IgD-negative memory B cell (primary cell): ENCODE data around the gene UGT1A4. TPM values are rescaled to one million over a fixed set of nuclear protein-coding genes. Genes with fewer than 3 reads are reported as not detected.
"Not testable (repeated sequence)": the region's sequence is repeated elsewhere in the genome, so short reads cannot be mapped to it uniquely, and the experiment has no call there.

Source experiments
- H3K27ac Mint-ChIP-seq, 3 donors: one replicate each; pipeline ENCODE4 v1.8.0; 2020 to 2022; ENCODE audit warnings: mild to moderate bottlenecking in 3 of 3, mixed read lengths in 3 of 3, moderate library complexity in 1 of 3
- H3K27me3 Mint-ChIP-seq: one replicate; pipeline ENCODE4 v1.8.0; 2021; ENCODE audit warnings: mixed read lengths
- H3K36me3 Mint-ChIP-seq: one replicate; pipeline ENCODE4 v1.8.0; 2020; ENCODE audit warnings: mild to moderate bottlenecking, mixed read lengths
- H3K4me1 Mint-ChIP-seq, 3 donors: one replicate each; pipeline ENCODE4 v1.8.0; 2020 to 2022; ENCODE audit warnings: mixed read lengths in 3 of 3, mild to moderate bottlenecking in 1 of 3
- H3K4me3 Mint-ChIP-seq, 4 donors: one replicate each; pipeline ENCODE4 v1.8.0; 2020 to 2022; ENCODE audit warnings: mild to moderate bottlenecking in 4 of 4, mixed read lengths in 4 of 4, moderate library complexity in 3 of 4
- H3K9me3 Mint-ChIP-seq, 3 donors: one replicate each; pipeline ENCODE4 v1.8.0; 2020 to 2021; ENCODE audit warnings: mixed read lengths in 3 of 3, mild to moderate bottlenecking in 1 of 3
- polyA plus RNA-seq: library from polyadenylated mRNA; unstranded; fragments of 300-500 nt; fragmentation: Illumina TruSeq; gene quantifications from one replicate; pipeline ENCODE4 v1.2.3, GENCODE V29; 2021

UGT1A4 gene
- polyA plus RNA-seq, 1 donor from 2014 or later = not detected

DNA sequence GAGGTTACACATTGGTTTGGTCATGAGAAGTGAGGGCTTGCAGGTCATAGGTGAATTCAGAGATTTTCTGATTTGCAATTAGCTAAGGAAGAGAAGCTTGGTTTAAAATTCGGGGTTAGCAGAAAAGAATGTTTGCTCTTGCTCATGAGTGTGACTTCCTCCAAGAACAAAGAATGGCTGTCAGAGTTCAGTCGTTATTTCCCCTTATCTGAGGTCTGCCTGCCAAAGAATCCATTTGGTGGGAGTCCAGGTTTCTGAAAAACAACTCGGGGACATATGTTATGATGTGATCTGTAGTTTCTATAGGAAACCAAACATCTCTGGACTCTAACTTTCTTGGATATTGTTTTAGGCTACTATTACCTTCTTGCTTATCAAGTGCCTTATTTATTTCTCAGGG lies 29.0 kb upstream of the UGT1A4 start:
- H3K27ac Mint-ChIP-seq = no peak overlapping the region
- peaks cover 2% of the 10 kb centered on the region for H3K36me3 Mint-ChIP-seq
- H3K4me3 Mint-ChIP-seq = no peak overlapping the region
- H3K4me1 Mint-ChIP-seq = no peaks in the 10 kb centered on the region
- peaks cover 7% of the 10 kb centered on the region for H3K27me3 Mint-ChIP-seq
- no peaks in the 10 kb centered on the region for H3K9me3 Mint-ChIP-seq

DNA sequence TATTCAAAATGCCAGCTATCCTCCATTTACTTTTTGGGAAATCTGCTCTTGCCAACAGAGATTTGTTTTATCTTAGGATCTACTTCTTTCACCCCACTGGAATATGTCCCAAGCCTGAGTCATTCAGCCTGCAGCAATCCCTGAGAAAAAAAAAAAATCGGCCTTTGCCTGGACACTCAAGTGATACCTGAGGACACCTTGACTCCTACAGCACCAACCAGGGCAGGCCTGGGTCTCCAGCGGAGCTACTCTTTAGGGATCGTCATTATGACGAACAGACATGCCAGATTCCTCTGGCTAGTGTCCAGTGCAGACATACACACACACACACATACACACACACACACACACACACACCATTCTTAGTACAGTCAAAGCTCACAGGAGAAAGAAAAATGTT lies 28.1 kb upstream of the UGT1A4 start:
- Mint-ChIP-seq H3K4me3 (no peak overlapping the region), H3K9me3 (peaks cover 0 to under 1% (median 0%) of the 10 kb centered on the region in 3 donors), H3K36me3 (peaks cover 2% of the 10 kb centered on the region), H3K27me3 (peaks cover 7% of the 10 kb centered on the region), H3K27ac (no peak overlapping the region), H3K4me1 (no peaks in the 10 kb centered on the region)

DNA sequence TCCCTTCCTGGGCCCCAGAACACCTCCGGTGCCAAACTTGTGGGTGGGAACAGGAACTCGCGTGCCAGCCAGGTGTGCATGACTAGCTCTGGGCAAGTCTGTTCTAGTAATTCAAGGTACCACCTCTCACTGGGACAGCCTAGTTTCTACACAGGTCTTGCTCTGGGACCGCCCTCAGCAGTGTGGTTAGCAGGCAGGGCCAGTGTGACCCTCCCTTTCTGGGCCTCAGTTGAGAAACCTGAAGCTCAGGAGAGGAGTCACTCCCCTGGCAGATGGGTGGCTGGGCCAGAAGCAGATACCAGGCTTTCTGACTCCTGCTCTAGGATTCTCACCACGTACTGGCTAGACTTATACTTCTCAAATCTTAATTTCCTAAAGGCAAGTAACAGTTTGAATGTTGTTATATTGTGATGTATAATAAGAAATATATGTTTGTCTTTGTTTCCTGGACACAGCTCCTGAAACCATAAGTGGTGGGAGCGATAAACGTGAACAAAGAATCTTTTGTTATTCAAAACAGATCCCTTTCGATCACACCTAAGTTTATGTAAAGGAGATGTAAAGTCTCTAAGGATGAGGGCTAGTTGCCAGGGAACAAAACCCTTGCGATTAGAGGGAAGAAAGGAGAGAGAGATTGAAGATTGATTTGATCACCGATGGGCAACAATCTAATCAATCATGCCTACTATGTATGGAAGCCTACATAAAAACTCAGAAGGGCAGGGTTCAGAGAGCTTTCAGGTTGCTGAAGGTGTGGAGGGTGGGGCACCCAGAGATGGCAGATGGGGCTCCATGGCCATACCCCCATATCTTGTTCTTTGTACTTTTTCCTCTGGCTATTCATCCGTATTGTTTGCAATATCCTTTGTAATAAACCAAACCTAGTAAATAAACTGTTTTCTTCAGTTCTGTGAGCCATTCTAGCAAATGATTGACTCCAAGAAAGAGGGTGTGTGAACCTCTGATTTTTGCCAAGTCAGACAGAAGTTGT lies 26.8 kb upstream of the UGT1A4 start:
- Mint-ChIP-seq H3K36me3 (peaks cover 2% of the 10 kb centered on the region), H3K9me3 (peaks cover 0 to 2% (median 0%) of the 10 kb centered on the region in 3 donors), H3K4me3 (no peak overlapping the region), H3K27me3 (peaks cover 7% of the 10 kb centered on the region), H3K27ac (no peak overlapping the region), H3K4me1 (no peaks in the 10 kb centered on the region)

DNA sequence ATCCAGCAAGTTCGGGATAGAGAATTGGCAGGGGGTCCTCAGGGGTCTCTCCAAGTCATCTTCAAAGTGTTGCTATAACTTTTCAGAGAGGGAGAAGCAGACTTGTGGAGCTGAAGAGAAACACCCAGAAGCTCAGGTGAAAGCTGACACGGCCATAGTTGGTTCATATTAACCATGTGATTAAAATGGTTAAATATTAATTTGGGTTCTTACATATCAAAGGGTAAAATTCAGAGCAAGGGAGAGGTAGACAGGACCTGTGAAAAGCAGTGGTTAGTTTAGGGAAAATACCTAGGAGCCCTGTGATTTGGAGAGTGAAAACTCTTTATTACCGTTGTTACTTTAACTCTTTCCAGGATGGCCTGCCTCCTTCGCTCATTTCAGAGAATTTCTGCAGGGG lies 25.9 kb upstream of the UGT1A4 start, which contains the start of gene UGT1A6:
Gene UGT1A6 (plus strand): TSS at position 243 of the 400 bp plus-strand sequence. CDS start 115 bp downstream, at position 358.
- Mint-ChIP-seq H3K27me3 (peaks cover 3% of the 10 kb centered on the region), H3K4me3 (no peak within 1 kb of the TSS), H3K4me1 (no peaks in the 10 kb centered on the region), H3K9me3 (peaks cover 0 to 2% (median 0%) of the 10 kb centered on the region in 3 donors), H3K27ac (no peak within 1 kb of the TSS), H3K36me3 (peaks cover 2% of the 10 kb centered on the region)

DNA sequence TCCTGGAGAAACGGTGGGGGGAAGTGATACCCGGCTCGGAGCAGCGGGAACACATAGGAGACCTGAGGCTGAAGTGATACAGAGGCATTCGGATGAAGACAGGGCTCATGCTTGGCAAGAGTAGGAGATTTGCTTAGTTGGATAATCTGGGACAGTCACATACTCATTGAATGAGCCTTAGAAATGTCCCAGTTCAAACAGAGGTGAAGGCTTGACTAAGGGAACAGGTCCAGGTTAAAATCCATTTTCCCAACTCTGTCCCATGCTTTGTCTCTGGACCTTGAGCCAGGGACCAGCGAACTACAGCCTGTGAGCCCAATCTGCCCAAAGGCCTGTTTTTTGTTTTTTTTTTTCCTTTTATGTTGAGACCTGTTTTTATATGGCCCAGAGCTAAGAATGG lies 24.6 kb upstream of the UGT1A4 start:
- H3K4me1 Mint-ChIP-seq = no peaks in the 10 kb centered on the region
- H3K36me3 Mint-ChIP-seq = peaks cover 3% of the 10 kb centered on the region
- H3K9me3 Mint-ChIP-seq = peaks cover 0 to 2% (median 0%) of the 10 kb centered on the region in 3 donors
- no peak overlapping the region for H3K27ac Mint-ChIP-seq
- no peak overlapping the region for H3K4me3 Mint-ChIP-seq
- peaks cover 1% of the 10 kb centered on the region for H3K27me3 Mint-ChIP-seq

DNA sequence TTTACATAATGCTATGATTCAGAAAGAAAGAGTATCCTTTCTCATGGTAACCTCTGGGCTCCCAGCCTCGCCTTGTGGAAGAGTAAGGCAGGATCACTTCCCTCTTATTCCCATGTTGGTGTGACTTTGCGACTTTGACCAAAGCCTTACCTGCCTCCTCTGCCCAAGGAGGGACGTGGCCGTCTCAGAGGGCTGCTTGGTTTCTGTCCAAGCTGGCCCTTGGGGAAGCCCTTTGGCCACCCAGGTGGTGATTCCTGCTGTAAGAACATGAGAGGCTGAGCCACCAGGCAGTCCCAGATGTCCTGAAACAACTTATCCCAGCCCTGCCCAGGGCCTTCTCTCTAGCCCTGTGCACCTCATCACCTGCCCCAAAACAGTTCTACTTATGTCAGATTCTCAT lies 19.8 kb upstream of the UGT1A4 start:
- Mint-ChIP-seq H3K36me3 (peaks cover 3% of the 10 kb centered on the region), H3K4me1 (no peaks in the 10 kb centered on the region), H3K9me3 (peaks cover 0 to 2% (median 0%) of the 10 kb centered on the region in 3 donors), H3K27ac (no peak overlapping the region), H3K4me3 (no peak overlapping the region), H3K27me3 (no peaks in the 10 kb centered on the region)

DNA sequence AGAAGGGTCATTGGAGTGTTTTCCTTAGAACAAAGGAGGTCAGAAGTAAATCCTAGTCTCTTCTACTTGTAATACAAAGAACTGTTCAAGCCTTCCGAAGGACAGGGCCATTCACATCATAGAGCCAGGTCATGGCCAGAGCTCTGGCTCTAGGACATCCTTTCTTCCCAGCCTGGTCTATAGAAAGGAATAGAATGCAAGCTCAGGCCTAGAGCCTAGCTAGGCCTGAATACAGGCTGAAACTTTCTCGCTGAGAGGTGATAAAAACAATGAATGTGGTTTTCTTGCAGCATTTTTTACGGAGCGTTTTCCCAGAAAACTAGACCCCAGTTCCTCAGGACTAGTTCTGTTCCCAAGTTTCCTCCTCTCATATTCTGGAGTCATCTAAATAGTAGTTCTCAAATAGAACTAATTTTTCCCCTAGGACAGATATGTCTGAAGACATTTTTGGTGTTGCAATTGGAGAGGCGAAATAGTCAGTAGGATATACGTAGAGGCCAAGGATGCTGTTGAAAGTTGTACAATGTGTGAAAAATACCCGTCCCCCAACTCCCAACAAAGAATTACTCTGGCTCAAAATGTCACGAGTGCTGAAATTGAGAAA lies 19.0 kb upstream of the UGT1A4 start:
- H3K27ac Mint-ChIP-seq = no peak overlapping the region
- H3K9me3 Mint-ChIP-seq = peaks cover 0 to 4% (median 2%) of the 10 kb centered on the region in 3 donors
- H3K4me1 Mint-ChIP-seq = no peaks in the 10 kb centered on the region
- peaks cover 3% of the 10 kb centered on the region for H3K36me3 Mint-ChIP-seq
- H3K27me3 Mint-ChIP-seq = no peaks in the 10 kb centered on the region
- H3K4me3 Mint-ChIP-seq = no peak overlapping the region

DNA sequence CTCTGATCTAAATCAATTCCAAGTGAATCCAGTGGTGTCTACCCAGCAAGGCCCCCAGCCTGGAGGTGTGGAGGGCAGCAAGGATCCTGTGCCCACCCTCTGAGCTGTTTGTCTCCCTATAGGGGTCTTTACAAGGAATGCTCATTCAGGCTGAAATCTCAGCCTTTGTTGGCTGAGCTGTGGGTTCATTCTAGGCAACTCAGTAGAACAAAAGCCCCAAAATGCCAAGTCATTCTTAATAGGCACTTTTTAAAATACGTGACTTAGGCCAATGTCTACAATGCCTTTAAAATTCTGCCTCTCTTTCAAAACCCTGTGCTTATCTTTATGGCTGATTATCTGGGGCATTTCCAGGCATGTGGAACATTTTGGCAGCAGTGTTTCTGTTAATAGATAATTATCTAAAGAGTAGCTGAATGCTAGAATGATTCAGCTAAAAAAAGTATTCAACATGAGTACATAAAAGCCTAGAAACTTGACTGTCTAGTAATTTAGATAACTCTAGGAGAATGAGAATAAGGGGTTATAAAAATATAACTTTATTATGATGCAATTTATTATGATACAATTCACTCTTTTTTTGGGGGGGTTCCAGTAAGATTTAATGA lies 18.4 kb upstream of the UGT1A4 start:
- peaks cover 3% of the 10 kb centered on the region for H3K36me3 Mint-ChIP-seq
- no peak overlapping the region for H3K4me3 Mint-ChIP-seq
- H3K9me3 Mint-ChIP-seq = peaks cover 0 to 4% (median 2%) of the 10 kb centered on the region in 3 donors
- peaks cover 2% of the 10 kb centered on the region for H3K27me3 Mint-ChIP-seq
- H3K27ac Mint-ChIP-seq = no peak overlapping the region
- no peaks in the 10 kb centered on the region for H3K4me1 Mint-ChIP-seq

DNA sequence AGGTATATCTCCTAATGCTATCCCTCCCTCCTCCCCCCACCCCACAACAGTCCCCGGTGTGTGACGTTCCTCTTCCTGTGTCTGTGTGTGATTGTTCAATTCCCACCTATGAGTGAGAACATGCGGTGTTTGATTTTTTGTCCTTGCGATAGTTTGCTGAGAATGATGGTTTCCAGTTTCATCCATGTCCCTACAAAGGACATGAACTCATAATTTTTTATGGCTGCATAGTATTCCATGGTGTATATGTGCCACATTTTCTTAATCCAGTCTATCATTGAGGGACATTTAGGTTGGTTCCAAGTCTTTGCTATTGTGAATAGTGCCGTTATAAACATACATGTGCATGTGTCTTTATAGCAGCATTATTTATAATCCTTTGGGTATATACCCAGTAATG lies 17.7 kb upstream of the UGT1A4 start:
- H3K4me1 Mint-ChIP-seq, H3K36me3 Mint-ChIP-seq, H3K9me3 Mint-ChIP-seq, H3K27me3 Mint-ChIP-seq, H3K27ac Mint-ChIP-seq, H3K4me3 Mint-ChIP-seq: not testable (repeated sequence)

DNA sequence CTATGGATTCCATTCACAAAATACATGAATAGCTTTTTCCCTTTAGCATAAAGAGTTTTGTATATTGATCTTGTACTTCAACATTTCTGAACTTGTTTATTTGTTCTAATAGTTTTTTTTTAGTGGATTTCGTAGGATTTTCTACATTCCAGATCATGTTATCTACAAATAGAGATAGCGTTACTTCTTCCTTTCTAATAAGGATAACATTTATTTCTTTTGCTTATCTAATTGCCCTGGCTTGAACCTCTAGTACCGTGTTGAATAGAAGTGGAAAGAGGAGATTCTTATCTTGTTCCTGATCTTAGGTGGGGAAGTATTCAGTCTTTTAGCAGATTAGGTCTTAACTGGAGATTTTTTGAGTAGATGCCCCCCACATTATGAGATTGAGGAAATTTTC lies 16.3 kb upstream of the UGT1A4 start:
- no peak overlapping the region for H3K27ac Mint-ChIP-seq
- no peak overlapping the region for H3K4me3 Mint-ChIP-seq

DNA sequence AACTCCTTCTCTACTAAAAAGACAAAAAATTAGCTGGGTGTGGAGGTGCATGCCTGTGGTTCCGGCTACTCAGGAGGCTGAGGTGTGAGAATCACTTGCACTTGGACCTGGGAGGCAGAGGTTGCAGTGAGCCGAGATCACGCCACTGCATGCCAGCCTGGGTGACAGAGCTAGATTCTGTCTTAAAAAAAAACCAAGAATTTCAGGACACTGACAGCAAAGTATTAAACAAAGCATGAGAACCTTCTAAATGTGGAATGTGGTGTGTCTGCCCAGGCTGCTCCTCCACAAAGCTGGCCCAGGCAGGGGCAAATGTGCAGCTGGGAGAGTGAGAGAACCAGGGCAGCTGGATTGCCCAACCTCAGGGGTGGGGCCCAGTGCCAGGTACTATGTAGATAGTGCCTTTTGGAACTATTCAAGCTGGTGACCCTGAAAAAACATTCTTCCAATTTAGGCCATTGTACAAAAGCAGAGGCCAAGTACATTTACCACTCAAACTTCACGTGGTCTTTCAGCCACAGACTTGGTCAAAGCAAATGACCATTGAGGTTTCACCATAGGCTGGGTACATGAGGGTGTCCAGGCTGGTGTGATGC lies 12.5 kb upstream of the UGT1A4 start:
- Mint-ChIP-seq H3K9me3 (peaks cover 0 to 4% (median 0%) of the 10 kb centered on the region in 3 donors), H3K27me3 (peaks cover 5% of the 10 kb centered on the region), H3K4me1 (no peaks in the 10 kb centered on the region)

More for the DNA sequence above, 16.3 kb upstream of the UGT1A4 start:
- Mint-ChIP-seq H3K9me3 (peaks cover 0 to 4% (median 0%) of the 10 kb centered on the region in 3 donors), H3K36me3 (peaks cover 3% of the 10 kb centered on the region), H3K4me1 (no peaks in the 10 kb centered on the region), H3K27me3 (peaks cover 5% of the 10 kb centered on the region)

DNA sequence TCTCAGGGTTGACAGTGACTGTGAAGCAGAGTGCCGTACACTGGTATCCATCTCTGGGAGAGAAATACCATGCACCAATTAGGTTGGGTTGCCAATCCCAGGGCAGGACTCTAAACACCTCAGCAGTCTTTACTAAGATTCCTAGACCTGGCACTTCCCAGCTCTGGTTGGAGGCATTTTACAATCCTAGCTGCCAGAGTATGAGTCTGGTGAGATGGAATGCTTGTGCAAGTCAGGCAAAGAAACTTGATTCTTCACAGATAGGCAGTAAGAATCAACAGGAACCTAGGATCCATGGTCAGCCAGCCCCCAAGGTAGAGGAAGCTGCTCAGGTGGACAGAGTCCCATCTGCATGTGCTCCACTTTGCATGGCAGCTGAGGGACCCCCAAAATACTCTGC lies 11.8 kb upstream of the UGT1A4 start:
- peaks cover 0 to 3% (median 0%) of the 10 kb centered on the region in 3 donors for H3K4me1 Mint-ChIP-seq
- H3K36me3 Mint-ChIP-seq = no peaks in the 10 kb centered on the region
- peaks cover 0 to 4% (median 0%) of the 10 kb centered on the region in 3 donors for H3K9me3 Mint-ChIP-seq
- H3K4me3 Mint-ChIP-seq = no peak overlapping the region
- no peak overlapping the region for H3K27ac Mint-ChIP-seq
- H3K27me3 Mint-ChIP-seq = peaks cover 7% of the 10 kb centered on the region

More for the DNA sequence above, 12.5 kb upstream of the UGT1A4 start:
- Mint-ChIP-seq H3K4me3 (no peak overlapping the region), H3K36me3 (no peaks in the 10 kb centered on the region), H3K27ac (no peak overlapping the region)

DNA sequence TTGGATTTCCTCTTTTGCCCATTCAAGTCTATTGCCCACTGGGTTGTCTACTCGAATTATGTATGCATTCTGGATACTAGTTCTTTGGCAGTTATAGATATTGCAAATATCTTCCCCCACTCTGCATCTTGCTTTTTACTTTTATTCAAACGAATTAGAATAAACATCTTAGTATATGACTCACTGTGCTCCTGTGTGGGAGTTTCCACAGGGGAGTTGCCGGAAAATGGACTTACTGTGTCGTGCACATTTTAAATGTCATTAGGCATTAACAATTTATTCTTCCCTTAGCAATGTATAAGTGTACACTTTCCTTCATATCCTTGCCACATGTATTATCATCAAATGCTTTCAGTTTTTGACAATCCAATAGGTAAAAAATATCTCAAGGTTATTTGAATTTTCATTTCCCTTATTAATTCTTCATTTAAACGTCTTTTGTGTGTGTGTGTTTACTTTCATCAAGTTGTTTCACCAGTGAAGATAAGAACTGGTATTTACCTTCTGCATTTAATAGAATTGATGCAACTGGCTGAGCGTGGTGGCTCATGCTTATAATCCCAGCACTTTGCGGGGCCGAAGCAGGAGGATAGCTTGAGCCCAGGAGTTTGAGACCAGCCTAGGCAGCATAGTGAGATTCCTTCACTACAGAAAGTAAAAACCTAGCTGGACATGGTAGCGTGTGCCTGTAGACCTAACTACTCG lies 10.4 kb upstream of the UGT1A4 start:
- H3K27me3 Mint-ChIP-seq = peaks cover 7% of the 10 kb centered on the region
- H3K27ac Mint-ChIP-seq = no peak overlapping the region
- H3K9me3 Mint-ChIP-seq = peaks cover 0 to 4% (median 0%) of the 10 kb centered on the region in 3 donors
- H3K36me3 Mint-ChIP-seq = no peaks in the 10 kb centered on the region
- no peak overlapping the region for H3K4me3 Mint-ChIP-seq
- peaks cover 0 to 3% (median 0%) of the 10 kb centered on the region in 3 donors for H3K4me1 Mint-ChIP-seq

DNA sequence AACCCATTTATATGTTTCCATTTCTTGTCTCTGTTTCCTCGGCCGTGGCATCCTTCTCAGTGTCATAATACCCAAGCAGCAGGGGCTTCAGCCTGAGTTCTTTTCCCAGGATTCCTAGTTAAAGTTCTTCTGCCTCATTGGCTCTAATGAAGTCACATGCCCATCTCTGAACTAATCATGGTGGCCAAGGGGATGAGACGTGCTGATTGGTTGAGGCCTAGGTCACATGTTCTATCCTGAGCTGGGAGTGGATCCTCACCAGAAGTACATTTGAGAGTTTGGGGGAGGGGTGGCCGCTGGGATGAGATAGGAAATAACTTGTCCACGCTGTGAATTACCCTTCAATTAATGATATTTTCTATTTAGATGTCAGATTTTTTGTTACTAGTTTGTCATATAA lies 9.6 kb upstream of the UGT1A4 start:
- no peaks in the 10 kb centered on the region for H3K36me3 Mint-ChIP-seq
- H3K27ac Mint-ChIP-seq = no peak overlapping the region
- H3K27me3 Mint-ChIP-seq = peaks cover 7% of the 10 kb centered on the region
- peaks cover 0 to 3% (median 0%) of the 10 kb centered on the region in 3 donors for H3K4me1 Mint-ChIP-seq
- no peak overlapping the region for H3K4me3 Mint-ChIP-seq
- peaks cover 0 to 4% (median 0%) of the 10 kb centered on the region in 3 donors for H3K9me3 Mint-ChIP-seq
